ENCODE measurements around the gene CALHM5.

CALHM5 gene

DNA sequence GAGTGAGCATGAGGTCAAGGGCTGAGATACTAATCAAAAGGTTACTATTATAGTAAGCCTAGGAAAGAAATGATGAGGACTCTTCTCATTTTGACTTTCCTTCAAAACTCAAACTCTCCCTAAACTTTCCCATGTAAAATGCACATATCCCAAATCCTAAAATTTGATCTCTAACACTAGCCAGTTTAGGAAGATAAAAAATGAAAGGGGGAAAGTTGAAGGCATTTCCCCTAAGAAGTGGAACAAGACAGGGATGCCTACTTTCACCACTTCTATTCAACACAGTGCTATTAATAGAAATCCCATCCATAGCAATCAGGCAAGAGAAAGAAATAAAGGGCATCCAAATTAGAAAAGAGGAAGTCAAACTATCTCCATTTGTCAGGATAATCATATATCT lies 2.9 kb upstream of the CALHM5 start:
- no peak for DNase-seq (ENCODE audit: low read depth)

DNA sequence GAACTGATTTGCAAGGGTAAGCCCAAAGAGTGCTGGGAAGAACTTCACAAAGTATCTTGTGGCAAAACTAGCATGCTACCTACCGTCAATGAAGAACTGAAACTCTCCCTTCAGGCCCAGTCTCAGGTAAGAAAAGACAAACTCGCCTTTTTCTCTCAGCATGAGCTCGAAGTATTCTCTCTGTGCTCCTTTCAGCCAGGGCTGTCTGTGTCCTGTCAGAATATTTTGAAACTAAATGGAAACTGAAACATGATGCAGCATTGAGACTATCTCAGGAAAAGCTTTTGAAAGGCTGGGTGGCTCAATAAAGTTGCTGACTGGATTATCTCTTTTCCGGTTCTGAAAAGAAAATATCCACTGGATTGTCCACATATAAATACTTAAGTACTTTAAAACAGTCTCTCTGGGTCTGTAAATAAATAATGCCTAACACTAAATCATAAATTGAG lies 696 bp downstream of the CALHM5 start:
- no peak for DNase-seq (ENCODE audit: low read depth)

DNA sequence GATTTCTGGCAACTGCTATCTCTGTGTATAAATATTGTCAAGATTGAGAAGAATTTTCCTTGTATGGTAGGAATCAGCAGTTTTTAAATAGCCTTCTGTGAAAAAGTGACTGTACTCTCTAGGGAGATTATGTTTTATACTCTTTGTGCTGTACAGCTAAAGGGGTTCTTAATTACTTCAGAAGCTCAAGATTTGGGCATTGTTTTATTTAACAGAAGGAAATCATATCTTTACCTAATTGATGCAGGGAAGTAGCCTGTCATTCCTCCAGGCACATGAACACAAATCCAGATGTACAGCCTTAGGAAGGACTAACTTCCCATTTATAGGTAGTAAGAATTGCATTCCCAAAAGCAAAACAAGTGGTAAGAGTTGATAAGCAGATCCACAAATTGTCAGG lies 1.3 kb downstream of the CALHM5 start:
- no peak for DNase-seq (ENCODE audit: low read depth)

DNA sequence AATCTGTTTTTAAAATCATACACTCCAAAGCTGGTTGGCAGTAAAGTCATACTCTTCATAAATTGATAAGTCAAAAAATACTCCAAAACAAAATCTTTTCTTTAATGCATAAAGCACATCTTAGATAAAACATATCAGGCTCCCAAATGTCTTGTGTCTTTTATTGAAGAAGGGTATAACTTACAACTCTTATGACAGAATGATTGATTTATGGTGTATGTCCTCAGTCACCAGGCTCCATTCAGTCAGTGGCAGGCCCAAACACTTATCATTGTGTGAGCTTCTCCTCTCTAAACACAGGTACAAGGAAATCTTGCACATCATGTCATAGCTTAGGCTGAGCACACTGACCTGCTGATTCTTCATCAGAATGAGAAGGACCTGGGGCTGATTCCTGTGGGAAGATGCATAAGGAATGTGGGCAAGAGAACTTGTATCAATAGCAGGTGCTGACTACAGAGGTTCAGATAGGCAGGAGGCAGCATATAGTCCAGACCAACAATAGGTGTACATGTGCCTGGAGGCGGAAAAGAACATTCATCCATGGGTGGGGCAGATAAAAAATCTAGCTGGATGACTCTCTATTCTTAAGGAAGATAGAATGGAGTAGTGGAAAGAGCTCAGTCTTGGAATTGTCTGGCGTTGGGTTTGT lies 1.9 kb downstream of the CALHM5 start:
- no peak for DNase-seq (ENCODE audit: low read depth)

DNA sequence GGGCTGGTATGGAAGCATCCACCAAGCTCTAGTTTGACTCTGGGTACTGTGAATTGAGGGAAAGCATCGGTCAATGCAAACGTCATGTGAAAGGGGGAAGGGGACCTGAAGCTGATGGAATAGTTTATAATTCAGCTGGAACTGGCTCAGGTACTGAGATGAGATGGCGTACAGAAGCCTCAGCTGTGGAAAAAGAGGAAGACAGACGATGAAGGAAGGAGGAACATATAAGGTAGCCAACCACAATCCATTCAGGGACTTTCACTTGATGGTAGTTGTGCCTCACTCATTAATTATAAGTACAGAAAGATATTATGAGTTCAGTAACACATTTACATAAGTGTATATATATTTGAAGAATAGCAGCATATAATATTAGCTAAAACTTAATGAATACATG lies 2.7 kb downstream of the CALHM5 start:
- DNase-seq (ENCODE audit: low read depth), result no peak

DNA sequence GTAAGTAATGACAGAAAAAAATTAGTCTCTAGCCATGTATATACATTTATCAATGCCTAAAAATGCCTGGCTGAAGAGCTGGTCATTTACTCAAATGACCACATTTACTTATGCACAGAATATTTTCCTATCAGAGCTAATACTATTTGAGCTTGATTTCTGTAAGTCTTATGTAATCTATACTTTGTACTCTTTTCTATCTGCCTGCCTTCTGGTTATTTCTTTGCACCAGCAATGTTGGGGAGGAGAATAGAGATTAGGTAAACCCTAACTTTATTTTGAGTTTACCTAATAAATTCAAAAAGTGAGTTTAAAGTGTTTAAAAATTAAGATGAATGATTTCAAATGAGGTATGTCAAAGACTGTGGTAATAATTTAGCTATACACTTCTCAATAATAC lies 3.7 kb downstream of the CALHM5 start:
- no peak for DNase-seq (ENCODE audit: low read depth)

DNA sequence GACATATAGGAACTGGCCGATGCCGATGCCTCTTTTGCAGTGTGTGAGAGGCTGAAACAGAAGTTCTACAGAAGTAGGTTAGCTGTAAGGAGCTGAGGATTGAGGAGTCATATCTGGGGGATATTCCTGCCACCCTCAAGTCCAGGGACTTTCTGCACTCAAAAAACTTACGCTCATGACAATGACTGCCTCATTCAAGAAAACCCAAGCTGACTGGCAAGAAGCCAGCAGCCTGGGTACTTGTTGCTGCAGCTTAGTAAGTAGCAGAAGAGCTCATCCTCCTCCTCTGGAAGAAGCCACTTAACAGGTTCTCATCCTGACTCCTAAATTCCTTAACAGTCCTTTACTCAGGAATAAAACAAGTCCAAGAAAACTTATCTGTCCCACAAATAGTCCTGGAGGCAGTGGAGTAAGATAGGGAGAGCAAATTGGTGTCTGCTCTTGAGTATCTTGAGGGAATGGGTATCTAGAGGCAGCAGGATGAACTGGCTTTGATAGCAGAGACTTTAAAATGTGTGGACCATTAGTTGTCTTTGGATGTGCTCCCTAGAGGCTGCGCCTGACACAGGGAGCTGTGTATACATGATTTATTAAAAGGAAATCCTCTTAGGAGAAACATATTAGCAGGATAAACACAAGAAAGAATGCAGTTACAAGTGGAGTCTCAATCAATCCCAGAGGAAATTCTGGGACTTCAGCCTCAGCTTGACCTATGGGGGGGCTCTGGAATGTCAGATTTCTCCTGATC lies 7.4 kb downstream of the CALHM5 start:
- DNase-seq (ENCODE audit: low read depth), result no peak

DNA sequence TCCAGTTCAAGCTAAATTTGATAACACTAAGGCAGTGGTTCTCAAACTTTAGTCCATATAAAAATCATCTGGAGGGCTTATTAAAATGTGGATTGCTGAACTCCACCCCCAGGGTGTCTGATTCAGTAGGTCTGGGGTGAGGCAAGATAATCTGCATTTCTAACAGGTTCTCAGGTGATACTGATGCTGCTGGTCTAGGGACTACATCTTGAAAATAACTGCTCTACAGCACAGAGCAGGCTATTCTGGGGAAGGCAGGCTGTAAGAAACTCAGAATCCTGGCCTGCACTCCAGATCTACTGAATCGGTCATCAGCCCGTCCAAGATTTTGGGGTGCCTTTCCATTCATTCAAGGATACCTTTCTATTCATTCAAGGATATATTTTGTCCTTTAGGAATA lies 11.5 kb downstream of the CALHM5 start:
- no peak for DNase-seq (ENCODE audit: low read depth)

DNA sequence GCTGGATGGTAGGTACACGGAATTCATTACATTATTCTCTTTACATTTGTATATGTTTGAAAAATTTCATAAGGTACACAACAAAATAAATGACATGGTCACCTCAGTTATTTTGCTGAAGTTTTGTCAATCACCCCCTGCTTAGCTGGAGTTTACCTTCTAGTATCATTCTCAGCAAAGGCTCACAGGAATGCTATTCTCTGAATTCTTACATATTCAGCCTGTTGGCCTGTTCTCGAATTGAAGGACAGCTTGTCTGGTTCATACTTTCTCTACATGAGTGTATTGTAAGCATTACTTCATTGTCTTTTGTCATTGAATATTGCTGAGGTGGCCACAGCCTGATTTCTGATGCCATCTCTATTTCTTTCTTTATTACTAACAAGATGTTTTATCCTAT lies 12.8 kb downstream of the CALHM5 start:
- no peak for DNase-seq (ENCODE audit: low read depth)

DNA sequence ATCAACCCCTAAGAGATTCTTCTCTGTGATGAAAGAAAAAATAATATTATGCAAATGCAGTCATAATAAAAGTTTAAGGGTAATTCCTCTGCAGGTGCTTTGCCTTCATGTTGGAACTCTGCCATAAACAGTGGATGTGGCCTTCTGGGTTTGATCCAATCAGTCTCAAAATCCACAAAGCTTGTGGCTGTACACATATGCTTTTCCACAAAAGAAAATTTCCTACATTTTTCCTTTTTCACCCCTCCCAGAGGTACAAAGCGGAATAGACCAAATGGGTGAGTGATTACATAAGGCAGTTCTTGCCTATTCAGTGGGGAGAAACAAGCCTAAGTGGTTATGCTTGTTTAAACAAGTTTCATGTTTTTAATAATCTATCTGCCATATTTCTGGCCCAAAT lies 16.7 kb downstream of the CALHM5 start:
- DNase-seq (ENCODE audit: low read depth), result no peak

DNA sequence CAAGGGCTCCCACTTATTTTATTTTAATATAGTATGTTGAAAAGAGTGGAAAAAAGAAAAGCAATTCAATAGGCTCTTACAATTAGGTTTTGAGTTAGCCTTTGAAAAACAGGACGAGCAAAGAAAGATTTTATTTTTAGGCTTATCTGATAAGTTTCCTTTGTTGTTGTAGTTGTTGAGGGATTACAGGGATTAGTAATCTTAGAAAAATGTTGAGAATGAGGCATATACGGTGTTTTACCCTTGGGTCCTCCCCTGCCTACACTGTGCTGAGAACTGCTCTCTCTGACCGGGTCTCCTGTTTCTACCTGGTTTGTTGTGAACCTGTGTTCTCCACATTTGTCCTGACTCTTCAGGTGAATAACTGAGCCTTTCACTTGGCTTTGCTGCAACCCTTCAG lies 17.3 kb downstream of the CALHM5 start:
- no peak for DNase-seq (ENCODE audit: low read depth)

DNA sequence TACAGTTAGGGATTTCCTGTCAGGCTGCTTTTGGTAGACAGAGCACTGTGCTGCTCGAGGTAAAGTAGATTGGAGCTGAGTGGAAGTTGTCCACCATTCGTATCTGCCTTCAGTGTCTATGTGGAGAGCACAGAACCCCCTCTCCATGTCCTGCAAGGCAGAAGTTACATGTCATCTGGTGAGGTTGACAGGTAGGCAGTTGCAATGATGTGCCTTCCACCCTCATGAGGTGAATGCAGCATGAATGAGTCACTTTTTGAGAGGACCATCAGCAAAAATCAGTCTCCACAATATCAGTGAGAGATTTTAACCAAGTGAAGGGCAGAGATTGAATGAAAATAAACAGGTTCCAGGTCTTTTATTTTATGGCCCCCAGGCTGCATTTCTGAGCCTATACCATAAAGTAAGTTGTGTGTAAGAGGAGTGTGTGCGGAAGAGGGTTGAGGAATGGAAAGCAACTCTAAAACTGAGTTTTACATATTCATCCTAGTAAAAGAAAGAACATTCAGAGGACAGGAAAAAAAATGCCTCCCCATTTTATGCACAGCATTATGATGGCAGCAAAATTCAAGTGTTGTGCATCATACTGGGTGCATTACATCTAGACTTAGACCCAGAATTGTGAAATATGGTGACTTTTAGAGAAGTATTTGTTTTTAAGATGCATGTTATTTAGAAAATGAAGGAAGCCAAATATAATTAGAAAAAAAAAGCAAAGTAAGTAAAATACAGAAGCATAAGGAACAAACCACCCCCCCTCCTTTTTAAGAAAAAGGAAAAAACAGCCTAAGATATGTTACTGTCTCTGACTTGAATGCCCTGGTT lies 18.2 kb downstream of the CALHM5 start:
- no peak for DNase-seq (ENCODE audit: low read depth)

DNA sequence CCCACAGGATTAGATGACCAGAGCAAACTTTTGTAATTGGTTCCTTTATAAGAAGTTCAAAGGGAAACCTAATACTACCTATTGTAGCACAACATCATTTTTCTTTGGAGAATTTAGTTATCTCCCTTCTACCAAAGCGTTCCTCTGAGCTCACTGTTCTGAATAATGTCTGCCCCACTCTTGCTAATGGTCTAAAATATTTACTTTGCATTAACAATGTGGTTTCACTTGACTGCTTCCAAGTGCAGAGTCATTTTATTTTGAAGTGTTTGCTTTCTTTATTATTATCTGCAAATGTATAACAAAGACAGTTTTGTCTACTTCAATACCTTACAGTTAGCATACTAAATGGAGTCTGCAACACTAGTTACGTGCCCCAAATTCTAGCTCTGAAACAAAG lies 19.0 kb downstream of the CALHM5 start:
- no peak for DNase-seq (ENCODE audit: low read depth)

DNA sequence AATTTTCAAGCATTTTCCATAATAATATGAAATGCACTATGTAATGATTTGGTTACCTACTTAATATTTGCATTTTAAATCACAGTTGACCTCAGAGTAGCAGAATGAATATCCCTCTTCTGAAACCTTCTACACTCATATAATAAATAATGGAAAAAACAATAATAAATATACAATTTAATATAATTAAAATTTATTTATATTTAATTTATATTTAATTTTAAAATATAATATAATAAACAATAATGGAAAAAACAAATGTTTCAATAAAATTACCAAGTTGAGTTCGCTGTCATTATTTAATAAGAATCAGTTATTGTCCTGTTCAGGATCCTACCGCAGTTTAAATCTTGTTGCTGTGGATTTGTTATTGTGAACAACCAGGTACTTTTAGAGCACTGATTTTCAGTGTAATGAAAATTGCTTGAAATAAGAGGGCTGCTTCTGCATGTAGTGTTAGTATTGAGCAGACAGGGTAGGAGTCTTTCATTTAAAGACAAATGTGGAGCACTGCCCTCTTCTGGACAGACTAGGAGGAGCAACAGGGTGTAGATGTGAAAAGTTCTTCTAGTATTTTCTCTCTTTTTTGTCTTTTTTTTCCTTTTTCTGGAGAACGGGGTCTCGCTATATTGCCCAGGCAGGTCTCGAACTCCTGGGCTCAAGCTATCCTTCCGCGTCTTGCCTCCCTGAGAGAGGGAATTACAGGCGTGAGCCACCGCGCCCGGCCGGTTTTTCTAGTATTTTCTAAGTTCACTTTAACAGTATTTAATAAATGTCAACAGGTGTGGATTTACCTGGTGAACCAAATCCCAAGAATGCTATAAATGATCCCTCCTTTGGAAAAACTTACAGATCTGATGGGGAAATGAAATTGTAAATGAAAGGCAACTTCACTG lies 20.5 kb downstream of the CALHM5 start:
- DNase-seq (ENCODE audit: low read depth), result peak; percentile 16

DNA sequence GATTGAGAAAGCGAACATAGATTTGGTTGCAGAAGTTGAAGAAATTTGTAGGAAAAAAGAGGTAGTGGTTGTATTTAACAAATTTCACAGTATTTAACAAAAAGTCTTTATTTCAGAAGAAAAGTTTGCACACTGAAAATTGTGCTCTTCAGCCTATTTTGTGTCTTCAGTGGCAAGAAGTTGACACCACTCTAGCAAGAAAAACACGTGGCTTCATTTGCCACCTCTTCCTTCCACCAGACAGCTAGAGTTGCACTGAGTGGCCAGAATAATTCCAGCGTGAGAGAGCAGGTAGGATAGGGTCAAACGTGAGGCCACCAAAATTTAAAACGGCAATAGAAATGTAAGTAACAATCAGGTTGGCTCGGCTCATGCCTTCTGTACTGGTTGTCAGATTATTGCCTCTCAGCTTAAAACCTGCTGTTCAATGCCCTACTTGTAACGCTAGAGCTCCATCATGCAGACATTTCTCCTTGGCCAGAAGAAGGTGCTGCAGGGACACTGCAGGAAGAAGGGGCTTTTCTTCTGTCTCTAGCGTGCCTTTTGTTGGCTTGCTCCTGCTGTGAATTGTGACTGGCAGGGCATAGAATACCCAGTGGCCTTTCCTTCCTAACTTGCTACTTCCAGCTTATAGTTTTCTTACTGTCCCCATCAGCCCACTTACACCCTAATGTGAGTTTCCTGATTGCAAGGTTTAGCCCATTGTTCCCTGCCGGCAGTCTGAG lies 22.0 kb downstream of the CALHM5 start:
- no peak for DNase-seq (ENCODE audit: low read depth)

DNA sequence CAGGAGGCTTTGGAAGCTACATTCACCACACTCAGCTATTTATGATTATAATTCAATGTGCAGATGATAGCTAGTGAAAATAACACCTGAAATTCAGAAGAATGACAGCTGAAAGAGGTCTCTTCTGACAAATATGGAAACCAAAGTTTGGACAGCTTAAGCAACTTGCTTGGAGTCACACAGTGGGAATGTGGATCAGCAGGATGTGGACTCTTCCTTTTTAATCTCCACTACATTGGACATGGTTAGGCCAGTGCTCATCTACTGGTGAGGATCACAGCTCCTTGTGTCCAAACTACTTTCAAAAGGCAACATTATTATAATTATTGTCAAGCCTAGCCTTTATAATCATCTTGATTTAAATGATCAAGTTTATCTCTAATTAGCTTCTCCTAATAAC lies 23.7 kb downstream of the CALHM5 start:
- DNase-seq (ENCODE audit: low read depth), result no peak

DNA sequence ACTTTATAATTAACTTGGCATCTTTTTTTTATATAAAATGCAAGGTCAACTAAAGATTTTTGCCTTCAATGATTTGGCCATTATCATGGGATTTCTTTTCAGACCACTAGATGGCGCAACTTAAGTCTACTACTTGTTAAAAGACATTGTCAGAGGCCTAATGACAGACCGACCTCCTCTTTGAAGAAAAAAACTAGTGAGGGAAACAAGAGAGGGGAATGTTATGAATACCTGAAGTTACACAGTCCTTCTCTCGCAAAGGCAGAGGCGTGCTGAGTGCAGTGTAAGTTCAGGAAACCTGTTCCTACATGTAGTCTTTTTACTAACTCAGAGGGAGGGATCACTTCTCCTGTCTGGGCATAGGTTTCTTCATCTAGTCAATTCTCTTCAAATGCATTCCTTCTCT lies 24.8 kb downstream of the CALHM5 start:
- DNase-seq (ENCODE audit: low read depth), result no peak

DNA sequence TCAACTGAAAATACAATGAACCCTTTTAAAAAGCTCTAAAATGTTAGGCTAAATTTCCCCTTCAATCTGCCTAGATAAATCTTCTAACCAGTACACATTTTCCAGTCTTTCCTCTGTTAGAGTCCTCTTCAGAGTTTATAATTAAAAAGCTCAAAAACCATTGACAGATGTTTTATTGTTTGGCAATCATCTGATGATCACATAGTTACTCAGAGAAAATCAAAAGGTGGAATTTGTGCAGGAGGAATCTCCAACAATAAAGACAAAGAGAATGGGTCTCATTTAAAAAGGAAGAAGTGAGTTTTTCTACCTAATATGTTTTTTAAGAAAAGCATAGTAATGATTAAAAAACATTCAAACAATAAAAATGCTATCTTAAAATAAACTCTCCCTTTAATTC lies 31.0 kb downstream of the CALHM5 start:
- no peak for DNase-seq (ENCODE audit: low read depth)

DNA sequence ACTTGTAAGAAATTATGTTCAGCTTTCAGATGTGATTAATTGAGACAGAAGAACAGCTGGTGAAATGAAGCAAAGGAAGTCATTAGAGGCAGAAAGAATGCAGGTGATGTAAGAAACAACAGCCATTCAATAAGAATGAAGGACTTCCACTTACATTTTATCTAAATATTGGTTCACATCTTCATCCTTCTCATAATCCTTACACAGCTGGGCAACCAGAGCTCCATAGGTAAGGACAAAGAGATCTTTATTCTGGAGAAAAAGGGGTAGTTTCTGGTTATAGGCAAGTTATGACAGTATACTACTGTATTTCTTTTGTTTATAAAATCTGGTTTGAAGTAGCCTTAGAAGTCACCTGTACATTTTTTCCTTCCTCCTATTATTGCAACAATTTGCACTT lies 31.7 kb downstream of the CALHM5 start:
- no peak for DNase-seq (ENCODE audit: low read depth)

DNA sequence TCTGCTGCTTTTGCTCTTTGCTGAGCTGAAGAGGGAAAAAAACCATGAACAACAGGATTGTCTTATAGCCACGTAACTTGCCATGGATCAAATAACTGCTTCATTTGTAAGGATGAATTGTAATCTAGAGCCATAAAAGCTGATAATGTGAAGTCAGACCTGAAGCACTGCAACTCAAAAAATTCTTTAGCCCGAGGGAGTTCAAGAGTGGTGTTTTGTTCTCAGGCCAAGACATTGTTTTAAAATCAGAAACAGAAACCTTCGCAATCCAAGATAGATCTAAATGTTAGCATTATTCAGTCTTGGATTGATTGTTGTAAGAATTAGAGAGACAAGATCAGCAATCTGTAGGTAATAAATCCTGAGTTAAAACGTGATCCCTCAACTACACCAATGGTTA lies 34.2 kb downstream of the CALHM5 start, which contains the start of gene TRAPPC3L:
TRAPPC3L (minus strand) TSS at position 34 of the 400 bp plus-strand sequence. CDS start 170 bp downstream, outside the sequence.
- no peak for DNase-seq (ENCODE audit: low read depth)

DNA sequence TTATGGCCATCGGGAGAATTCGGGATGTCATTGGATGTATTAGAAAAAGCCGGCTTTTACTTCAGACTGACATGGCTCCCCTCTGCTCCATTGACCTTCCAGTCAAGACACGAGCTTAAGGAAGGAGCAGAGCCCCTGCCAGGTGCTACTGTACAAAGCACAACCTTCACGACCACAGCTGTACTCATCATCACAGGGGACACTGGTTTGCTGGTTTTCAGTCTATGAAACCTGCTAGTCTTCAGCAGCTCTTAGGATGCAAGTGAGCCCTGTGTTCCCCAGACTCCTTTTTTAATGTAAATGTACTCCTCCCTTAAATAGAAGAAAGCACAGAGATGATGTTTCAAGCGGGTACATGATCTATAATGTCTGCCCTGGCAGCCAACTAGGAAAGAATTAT lies 35.9 kb downstream of the CALHM5 start:
- DNase-seq (ENCODE audit: low read depth), result no peak

Measured in activated T-helper 1 cell treated with Interleukin-2 at 50 U/mL for 16 hours (primary cell).